Liver (tissue), 9 donors: Measurements from ENCODE around the gene VPS26B. TPM values are rescaled to one million over a fixed set of nuclear protein-coding genes. Genes with fewer than 3 reads are reported as not detected.
A peak's percentile ranks its signal among the peaks of the same experiment; 100 is the strongest.
"Not testable (repeated sequence)": the region's sequence is repeated elsewhere in the genome, so short reads cannot be mapped to it uniquely, and the experiment has no call there.

Experiments
- DNase-seq: peaks from one replicate; pipeline ENCODE4 v3.0.0-alpha.2; 2017; ENCODE audit warnings: low spot score
- H3K27ac ChIP-seq, 2 donors: one replicate each; pipeline ENCODE4 v1.7.0; 2013; ENCODE audit warnings: inconsistent platforms in 2 of 2, low read length in 2 of 2, control low read depth in 1 of 2, low read depth in 1 of 2, mild to moderate bottlenecking in 1 of 2
- H3K27me3 ChIP-seq, 4 donors: one replicate each; pipeline versions ENCODE4 v1.6.1 to v1.7.0; 2013; ENCODE audit warnings: low read length in 3 of 4, inconsistent platforms in 1 of 4, mild to moderate bottlenecking in 1 of 4, moderate library complexity in 1 of 4; ENCODE audit not compliant: control insufficient read depth in 4 of 4, insufficient read depth in 4 of 4
- H3K36me3 ChIP-seq, 4 donors: one replicate each; pipeline versions ENCODE4 v1.6.1 to v1.7.0; 2013; ENCODE audit warnings: low read length in 3 of 4, mild to moderate bottlenecking in 3 of 4, low read depth in 1 of 4, moderate library complexity in 1 of 4; ENCODE audit not compliant: control insufficient read depth in 4 of 4, insufficient read depth in 3 of 4
- H3K4me1 ChIP-seq, 4 donors: one replicate each; pipeline versions ENCODE4 v1.6.1 to v1.7.0; 2013; ENCODE audit warnings: low read length in 3 of 4, mild to moderate bottlenecking in 3 of 4, moderate library complexity in 1 of 4; ENCODE audit not compliant: control insufficient read depth in 4 of 4, insufficient read depth in 4 of 4
- H3K4me3 ChIP-seq, 3 donors: one replicate each; pipeline versions ENCODE4 v1.6.1 to v1.7.0; 2013; ENCODE audit warnings: low read length in 3 of 3, control low read depth in 1 of 3, low read depth in 1 of 3, mild to moderate bottlenecking in 1 of 3
- H3K9ac ChIP-seq, 2 donors: one replicate each; pipeline ENCODE4 v1.7.0; 2013; ENCODE audit warnings: low read length in 2 of 2, mild to moderate bottlenecking in 2 of 2, moderate library complexity in 2 of 2, control low read depth in 1 of 2, low read depth in 1 of 2
- H3K9me3 ChIP-seq, 4 donors: one replicate each; pipeline versions ENCODE4 v1.6.1 to v1.7.0; 2013; ENCODE audit warnings: low read length in 3 of 4; ENCODE audit not compliant: control insufficient read depth in 4 of 4
- FOXA2 ChIP-seq: IDR thresholded peaks from 2 replicates; pipeline ENCODE4 v1.6.1; 2016; ENCODE audit warnings: antibody characterized with exemption
- HNF4A ChIP-seq, 2 donors: conservative IDR thresholded peaks; 2 replicates each; pipeline ENCODE4 v1.6.1; 2016; ENCODE audit warnings: antibody characterized with exemption in 2 of 2, mild to moderate bottlenecking in 2 of 2
- NR2F2 ChIP-seq: IDR thresholded peaks from 2 replicates; pipeline ENCODE4 v1.6.1; 2016; ENCODE audit warnings: antibody characterized with exemption
- RAD21 ChIP-seq, 2 donors: IDR thresholded peaks; 2 replicates each; pipeline ENCODE4 v1.6.1; 2016; ENCODE audit warnings: antibody characterized with exemption in 2 of 2, mild to moderate bottlenecking in 2 of 2
- REST ChIP-seq: IDR thresholded peaks from 2 replicates; pipeline ENCODE4 v1.6.1; 2016; ENCODE audit warnings: antibody characterized with exemption, mild to moderate bottlenecking
- RXRA ChIP-seq, 2 donors: IDR thresholded peaks; 2 replicates each; pipeline ENCODE4 v1.6.1; 2017 to 2018; ENCODE audit warnings: antibody characterized with exemption in 2 of 2, mild to moderate bottlenecking in 1 of 2
- WGBS: extraction: QIAGEN DNeasy Blood & Tissue Kit; methylation state at CpG from one replicate; pipeline ENCODE4 v1.1.7; 2013; 5-methylcytosine and 5-hydroxymethylcytosine counted together
- polyA plus RNA-seq, 2 donors: library from polyadenylated mRNA; stranded (reverse) in 1 of 2; unstranded in 1 of 2; fragments of 200-250 nt in 1 of 2; fragments of >200 nt in 1 of 2; fragmentation: Nextera tagmentation in 1 of 2; extraction: Ambion mirVana in 1 of 2; gene quantifications; one replicate each; pipeline versions ENCODE4 v1.2.1 to v1.2.3, GENCODE V29; 2013 to 2015
- total RNA-seq, 2 donors: library from RNA; depleted of rRNA; stranded (reverse); fragments of >200 nt; gene quantifications; one replicate each; pipeline ENCODE4 v1.2.3, GENCODE V29; 2014
- donor health status: healthy.
- donor health status: healthy.
- donor health status: healthy.
- donor health status: healthy.
- donor health status: healthy.

VPS26B gene
- total and polyA plus RNA-seq, 4 donors = 12.6 to 35.0 (median 20.2) TPM

- no peak for TF ChIP-seq REST
- TF ChIP-seq RAD21 (IDR thresholded peaks at IDR 0.05) = no peak
These were observed 53.9 kb downstream of the VPS26B start (continued) for GRCh38 chr11:134278356-134278755.

- H3K9me3 ChIP-seq, H3K27ac ChIP-seq, H3K36me3 ChIP-seq, H3K9ac ChIP-seq, H3K4me3 ChIP-seq, DNase-seq, H3K4me1 ChIP-seq, H3K27me3 ChIP-seq: not testable (repeated sequence)
- 92% methylated on average over 17 of the region's 17 CpGs for WGBS
These were observed 57.2 kb downstream of the VPS26B start for GRCh38 chr11:134281635-134282034.

DNA sequence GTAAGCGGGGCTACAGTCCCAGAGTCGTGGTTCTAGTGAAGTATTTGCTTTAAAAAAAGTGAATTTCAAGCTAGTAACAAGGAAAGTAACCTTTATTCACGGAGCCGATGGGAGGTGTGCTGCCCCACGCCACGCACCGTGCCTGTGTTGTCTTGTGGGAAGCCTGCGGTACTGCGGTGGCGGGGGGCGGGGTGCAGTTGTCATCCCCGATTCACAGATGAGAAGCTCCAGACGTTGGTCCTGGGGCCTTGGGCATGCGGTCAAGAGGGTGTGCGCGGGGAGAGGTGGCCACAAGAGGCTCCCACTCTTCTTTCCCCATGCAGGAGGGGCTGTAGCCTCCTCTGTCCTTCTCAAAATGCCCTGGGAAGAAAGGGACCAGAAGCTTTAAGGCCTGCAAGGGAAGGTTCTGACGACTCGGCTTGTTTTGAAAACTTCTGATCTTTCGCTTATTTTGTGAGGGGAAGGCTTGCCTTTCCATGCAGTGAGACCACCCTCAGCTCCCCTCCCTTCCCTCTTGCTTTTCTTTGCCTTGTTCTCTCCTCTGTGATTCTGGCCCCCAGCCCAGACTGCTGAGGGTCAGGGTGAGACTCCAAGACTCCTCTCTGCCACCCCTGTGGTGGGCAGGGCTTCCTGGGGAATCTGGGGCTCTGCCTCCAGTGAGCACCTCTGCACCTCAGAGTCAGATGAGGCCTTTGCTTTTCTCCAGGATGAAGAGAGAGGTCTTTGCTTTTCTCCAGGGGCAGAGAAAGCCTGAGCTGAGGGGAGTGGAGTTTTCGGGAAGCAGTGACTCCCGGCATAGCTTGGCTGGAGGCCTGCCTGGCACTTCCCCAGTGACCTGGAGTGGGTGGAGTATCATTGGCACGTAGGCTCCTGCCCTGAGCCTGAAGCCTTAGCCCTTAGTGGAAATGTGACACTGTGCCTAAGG, 57.9 kb downstream of the VPS26B start:
- Histone ChIP-seq H3K9me3 (no peaks in the 10 kb centered on the region), H3K27ac (no peak overlapping the region), H3K9ac (no peak overlapping the region), H3K4me1 (peaks cover 0 to 1% (median 0%) of the 10 kb centered on the region in 4 donors), H3K4me3 (no peak overlapping the region), H3K36me3 (no peaks in the 10 kb centered on the region), H3K27me3 (peaks cover 0 to 7% (median 3%) of the 10 kb centered on the region in 4 donors)
- peak in 1 of 2 donors; percentile 20 for TF ChIP-seq RXRA (IDR thresholded peaks at IDR 0.05)
- TF ChIP-seq FOXA2 = no peak
- WGBS = 83% methylated on average over 22 of the region's 22 CpGs
- DNase-seq = no peak

GRCh38 chr11:134283461-134284230, 59.2 kb downstream of the VPS26B start:
- DNase-seq = no peak
- WGBS = 90% methylated on average over 16 of the region's 16 CpGs
- Histone ChIP-seq H3K36me3 (no peaks in the 10 kb centered on the region), H3K4me1 (no peaks in the 10 kb centered on the region), H3K4me3 (no peak overlapping the region), H3K27me3 (no peaks in the 10 kb centered on the region), H3K27ac (no peak overlapping the region), H3K9me3 (no peaks in the 10 kb centered on the region), H3K9ac (no peak overlapping the region)
- TF ChIP-seq NR2F2 (no peak), HNF4A (conservative IDR thresholded peaks at IDR 0.05) (no peak), RAD21 (IDR thresholded peaks at IDR 0.05) (no peak)

- WGBS = 90% methylated on average over 5 of the region's 5 CpGs
- not testable (repeated sequence) for H3K36me3 ChIP-seq, H3K27me3 ChIP-seq, H3K4me3 ChIP-seq, H3K4me1 ChIP-seq, H3K27ac ChIP-seq, H3K9me3 ChIP-seq, H3K9ac ChIP-seq, DNase-seq
These were observed 59.9 kb downstream of the VPS26B start for GRCh38 chr11:134284349-134284748.
